ENCODE measurements around the gene COX18. TPM values are rescaled to one million over a fixed set of nuclear protein-coding genes. Genes with fewer than 3 reads are reported as not detected.

Gene COX18
- total RNA-seq, 2 experiments from 2014 or later = 16.9 to 23.5 TPM

GRCh38 chr4:73066928-73067327 lies 2.6 kb downstream of the COX18 start:
- peak overlapping the region; percentile 25 for H3K4me2 ChIP-seq (ENCODE audit: low read length)
- POLR2A ChIA-PET = interaction anchor here (0.6 to 1.4 kb wide), 6 partner anchors 11 to 550 kb away, joined by 3 to 5 read pairs (median 3); no protein-coding TSS in a partner anchor

GRCh38 chr4:73066445-73066844 lies 3.1 kb downstream of the COX18 start:
- Histone ChIP-seq H3K4me1 (ENCODE audit: insufficient read depth, low read length, poor library complexity, severe bottlenecking) (peaks cover 15% of the 10 kb centered on the region), H3K9me3 (ENCODE audit: low read length) (no peaks in the 10 kb centered on the region), H3K36me3 (ENCODE audit: insufficient read depth, low read length) (peaks cover 53% of the 10 kb centered on the region), H3K27ac (ENCODE audit: low read depth, low read length, poor library complexity, severe bottlenecking) (no peak overlapping the region), H3K79me2 (ENCODE audit: insufficient read depth, low read depth, low read length) (peaks cover 18% of the 10 kb centered on the region; the same call in 1 of the 2 replicates), H4K20me1 (ENCODE audit: insufficient read depth, low read length) (no peaks in the 10 kb centered on the region), H3K4me3 (ENCODE audit: low read depth, low read length, poor library complexity, severe bottlenecking) (no peak overlapping the region), H3K9me2 (ENCODE audit: insufficient read depth, low read length) (no peaks in the 10 kb centered on the region), H2AFZ (ENCODE audit: low read length) (no peak overlapping the region), H3K4me2 (ENCODE audit: low read length) (no peak overlapping the region)
- DNase-seq (ENCODE audit: low spot score) = no peak
- CTCF ChIA-PET (ENCODE audit: unreplicated experiment) = no interaction called here
- no TSS peak for BruUV-seq (replicated peaks)
- TF ChIP-seq EZH2phosphoT487 (IDR thresholded peaks at IDR 0.05; ENCODE audit: borderline replicate concordance, low read depth, low read length) = no peak
- no peak for TF ChIP-seq CTCF (conservative IDR thresholded peaks at IDR 0.05; ENCODE audit: low read length)
- intact Hi-C loops (cut with micrococcal nuclease; ENCODE audit: unreplicated experiment) = loop anchor here (5.0 to 10.0 kb wide), 2 partner anchors 541 to 588 kb away; no protein-coding TSS in a partner anchor
- POLR2A ChIA-PET = interaction anchor here (0.7 to 1.4 kb wide), 4 partner anchors 11 to 137 kb away, joined by 3 read pairs; no protein-coding TSS in a partner anchor

More at GRCh38 chr4:73066928-73067327, 2.6 kb downstream of the COX18 start:
- DNase-seq (ENCODE audit: low spot score) = no peak
- no peak overlapping the region for H2AFZ ChIP-seq (ENCODE audit: low read length)
- peaks cover 15% of the 10 kb centered on the region for H3K4me1 ChIP-seq (ENCODE audit: insufficient read depth, low read length, poor library complexity, severe bottlenecking)
- TF ChIP-seq EZH2phosphoT487 (IDR thresholded peaks at IDR 0.05; ENCODE audit: borderline replicate concordance, low read depth, low read length) = no peak
- TF ChIP-seq CTCF (conservative IDR thresholded peaks at IDR 0.05; ENCODE audit: low read length) = no peak
- no peaks in the 10 kb centered on the region for H3K9me3 ChIP-seq (ENCODE audit: low read length)
- H3K36me3 ChIP-seq (ENCODE audit: insufficient read depth, low read length) = peaks cover 51% of the 10 kb centered on the region
- H3K27ac ChIP-seq (ENCODE audit: low read depth, low read length, poor library complexity, severe bottlenecking) = no peak overlapping the region
- no peak overlapping the region for H3K4me3 ChIP-seq (ENCODE audit: low read depth, low read length, poor library complexity, severe bottlenecking)
- intact Hi-C loops (cut with micrococcal nuclease; ENCODE audit: unreplicated experiment) = loop anchor here (5.0 to 10.0 kb wide), 2 partner anchors 540 to 588 kb away; no protein-coding TSS in a partner anchor
- CTCF ChIA-PET (ENCODE audit: unreplicated experiment) = no interaction called here
- H4K20me1 ChIP-seq (ENCODE audit: insufficient read depth, low read length) = no peaks in the 10 kb centered on the region
- H3K9me2 ChIP-seq (ENCODE audit: insufficient read depth, low read length) = no peaks in the 10 kb centered on the region
- H3K79me2 ChIP-seq (ENCODE audit: insufficient read depth, low read depth, low read length) = peaks cover 18% of the 10 kb centered on the region; the same call in 1 of the 2 replicates
- BruUV-seq (replicated peaks) = no TSS peak

GRCh38 chr4:73064536-73064935 lies 5.0 kb downstream of the COX18 start:
- Histone ChIP-seq H3K36me3 (ENCODE audit: insufficient read depth, low read length) (peaks cover 70% of the 10 kb centered on the region), H2AFZ (ENCODE audit: low read length) (no peak overlapping the region), H3K4me2 (ENCODE audit: low read length) (no peak overlapping the region), H3K4me3 (ENCODE audit: low read depth, low read length, poor library complexity, severe bottlenecking) (no peak overlapping the region), H3K9me2 (ENCODE audit: insufficient read depth, low read length) (no peaks in the 10 kb centered on the region), H3K79me2 (ENCODE audit: insufficient read depth, low read depth, low read length) (peaks cover 18% of the 10 kb centered on the region; the same call in 1 of the 2 replicates), H3K9me3 (ENCODE audit: low read length) (no peaks in the 10 kb centered on the region), H3K27ac (ENCODE audit: low read depth, low read length, poor library complexity, severe bottlenecking) (no peak overlapping the region), H4K20me1 (ENCODE audit: insufficient read depth, low read length) (no peaks in the 10 kb centered on the region), H3K4me1 (ENCODE audit: insufficient read depth, low read length, poor library complexity, severe bottlenecking) (peaks cover 7% of the 10 kb centered on the region)
- POLR2A ChIA-PET = interaction anchor here (0.6 to 0.9 kb wide), 2 partner anchors 12 to 13 kb away, joined by 5 to 6 read pairs; no protein-coding TSS in a partner anchor
- CTCF ChIA-PET (ENCODE audit: unreplicated experiment) = no interaction called here
- no TSS peak for BruUV-seq (replicated peaks)
- intact Hi-C loops (cut with micrococcal nuclease; ENCODE audit: unreplicated experiment) = loop anchor here (10.0 kb wide), 1 partner anchor 590 kb away; no protein-coding TSS in a partner anchor
- no peak for TF ChIP-seq CTCF (conservative IDR thresholded peaks at IDR 0.05; ENCODE audit: low read length)
- no peak for TF ChIP-seq EZH2phosphoT487 (IDR thresholded peaks at IDR 0.05; ENCODE audit: borderline replicate concordance, low read depth, low read length)
- DNase-seq (ENCODE audit: low spot score) = no peak

All from OCI-LY7 (cell line).